Vagina (tissue), 2 donors: ENCODE measurements around the gene BRI3. TPM values are rescaled to one million over a fixed set of nuclear protein-coding genes. Genes with fewer than 3 reads are reported as not detected.

Experiments used
- DNase-seq, 2 donors: peaks; one replicate each; pipeline ENCODE4 v3.0.0-alpha.2; 2017; ENCODE audit errors: extremely low spot score in 2 of 2
- H3K27ac ChIP-seq: fragments of 200-600 bp; sonication (generic); one replicate; pipeline ENCODE4 v1.5.1; 2019
- H3K27me3 ChIP-seq: fragments of 200-600 bp; sonication (generic); one replicate; pipeline ENCODE4 v1.5.1; 2019
- H3K36me3 ChIP-seq, 2 donors: fragments of 200-600 bp; sonication (generic); one replicate each; pipeline ENCODE4 v1.5.1; 2017 to 2019
- H3K4me1 ChIP-seq: fragments of 200-600 bp; sonication (generic); one replicate; pipeline ENCODE4 v1.5.1; 2019
- H3K4me3 ChIP-seq, 2 donors: fragments of 200-600 bp; sonication (generic); 1 replicate in 1 of 2; 2 replicates in 1 of 2; pipeline ENCODE4 v1.5.1; 2016 to 2019
- H3K9me3 ChIP-seq: fragments of 200-600 bp; sonication (generic); one replicate; pipeline ENCODE4 v1.5.1; 2019
- POLR2A ChIP-seq, 2 donors: fragments of 450-650 bp; IDR thresholded peaks; one replicate each; pipeline ENCODE4 v1.6.1; 2017; ENCODE audit warnings: antibody characterized with exemption in 2 of 2, mild to moderate bottlenecking in 2 of 2, moderate library complexity in 2 of 2
- POLR2AphosphoS5 ChIP-seq, 2 donors: sonication (generic); formaldehyde crosslinking; IDR thresholded peaks; one replicate each; pipeline ENCODE4 v1.9.0; 2017; ENCODE audit warnings: antibody characterized with exemption in 2 of 2, mild to moderate bottlenecking in 2 of 2, low read depth in 1 of 2; ENCODE audit not compliant: insufficient read depth in 1 of 2
- intact Hi-C: fragments of 100-400 bp; cut with DNase I; formaldehyde crosslinking; loops from one replicate; pipeline ENCODE4 v1.15.1; 2023
- total RNA-seq: library from RNA; depleted of rRNA; stranded (reverse); fragments of >200 nt; gene quantifications from one replicate; pipeline ENCODE4 v1.2.3, GENCODE V29; 2016
- TF ChIP-seq, protein P1 (sequence below), 3 experiments: fragments of 450-650 bp in 2 of 3; fragments of 200-600 bp in 1 of 3; sonication (generic) in 1 of 3; IDR thresholded peaks; one replicate each; pipeline ENCODE4 v1.5.1; 2017 to 2019; ENCODE audit warnings: antibody characterized with exemption in 3 of 3, mild to moderate bottlenecking in 2 of 3, moderate library complexity in 2 of 3

Gene BRI3
- total RNA-seq, 1 donor from 2014 or later, result 68.5 TPM

DNA sequence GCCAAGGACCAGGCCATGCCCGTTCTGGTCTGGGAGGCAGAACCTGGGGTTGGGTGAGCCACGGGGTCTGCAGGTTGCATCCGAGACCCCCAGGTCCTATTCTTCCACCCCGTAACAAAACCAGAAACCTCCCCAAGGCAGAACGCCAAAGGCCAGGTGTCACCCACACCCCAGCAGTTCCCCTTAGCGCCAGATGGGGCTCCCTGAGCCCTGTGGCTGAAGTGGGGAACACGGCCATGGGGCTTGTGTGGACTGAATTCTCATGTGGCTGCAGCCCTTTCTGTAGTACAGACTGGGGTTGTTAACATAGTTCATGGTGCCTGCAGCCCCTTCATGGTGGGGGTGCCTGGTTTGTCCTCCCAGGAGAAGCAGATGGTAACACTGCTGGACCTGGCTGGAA, 10.2 kb downstream of the BRI3 start:
- TF ChIP-seq, protein P1, sequence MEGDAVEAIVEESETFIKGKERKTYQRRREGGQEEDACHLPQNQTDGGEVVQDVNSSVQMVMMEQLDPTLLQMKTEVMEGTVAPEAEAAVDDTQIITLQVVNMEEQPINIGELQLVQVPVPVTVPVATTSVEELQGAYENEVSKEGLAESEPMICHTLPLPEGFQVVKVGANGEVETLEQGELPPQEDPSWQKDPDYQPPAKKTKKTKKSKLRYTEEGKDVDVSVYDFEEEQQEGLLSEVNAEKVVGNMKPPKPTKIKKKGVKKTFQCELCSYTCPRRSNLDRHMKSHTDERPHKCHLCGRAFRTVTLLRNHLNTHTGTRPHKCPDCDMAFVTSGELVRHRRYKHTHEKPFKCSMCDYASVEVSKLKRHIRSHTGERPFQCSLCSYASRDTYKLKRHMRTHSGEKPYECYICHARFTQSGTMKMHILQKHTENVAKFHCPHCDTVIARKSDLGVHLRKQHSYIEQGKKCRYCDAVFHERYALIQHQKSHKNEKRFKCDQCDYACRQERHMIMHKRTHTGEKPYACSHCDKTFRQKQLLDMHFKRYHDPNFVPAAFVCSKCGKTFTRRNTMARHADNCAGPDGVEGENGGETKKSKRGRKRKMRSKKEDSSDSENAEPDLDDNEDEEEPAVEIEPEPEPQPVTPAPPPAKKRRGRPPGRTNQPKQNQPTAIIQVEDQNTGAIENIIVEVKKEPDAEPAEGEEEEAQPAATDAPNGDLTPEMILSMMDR (IDR thresholded peaks at IDR 0.05), result no peak
- TF ChIP-seq POLR2A (IDR thresholded peaks at IDR 0.05) (no peak), POLR2AphosphoS5 (IDR thresholded peaks at IDR 0.05; ENCODE audit: insufficient read depth in 1 of 2, low read depth in 1 of 2) (no peak)
- no peak overlapping the region for H3K27ac ChIP-seq
- DNase-seq, result no peak
- H3K4me1 ChIP-seq, result peaks cover 48% of the 10 kb centered on the region
- no peaks in the 10 kb centered on the region for H3K27me3 ChIP-seq
- no peaks in the 10 kb centered on the region for H3K9me3 ChIP-seq
- intact Hi-C loops, result no loop called here
- no peak overlapping the region for H3K4me3 ChIP-seq
- H3K36me3 ChIP-seq, result peaks cover 0 to 29% of the 10 kb centered on the region in 2 donors

- Histone ChIP-seq H3K27ac (no peak overlapping the region), H3K4me3 (no peak overlapping the region), H3K36me3 (peaks cover 0 to 29% of the 10 kb centered on the region in 2 donors), H3K9me3 (no peaks in the 10 kb centered on the region), H3K4me1 (peaks cover 32% of the 10 kb centered on the region), H3K27me3 (no peaks in the 10 kb centered on the region)
- TF ChIP-seq POLR2AphosphoS5 (IDR thresholded peaks at IDR 0.05; ENCODE audit: insufficient read depth in 1 of 2, low read depth in 1 of 2), result no peak
- TF ChIP-seq POLR2A (IDR thresholded peaks at IDR 0.05), result no peak
- TF ChIP-seq, protein P1 (IDR thresholded peaks at IDR 0.05), result no peak
- DNase-seq, result no peak
- intact Hi-C loops, result no loop called here
These were observed 11.8 kb downstream of the BRI3 start for GRCh38 chr7:98293265-98293664.

- Histone ChIP-seq H3K27me3 (no peaks in the 10 kb centered on the region), H3K4me3 (no peak overlapping the region), H3K36me3 (peaks cover 0 to 29% of the 10 kb centered on the region in 2 donors), H3K27ac (no peak overlapping the region), H3K9me3 (no peaks in the 10 kb centered on the region), H3K4me1 (peaks cover 27% of the 10 kb centered on the region)
- no peak for DNase-seq
- TF ChIP-seq, protein P1 (IDR thresholded peaks at IDR 0.05), result no peak
- no peak for TF ChIP-seq POLR2AphosphoS5 (IDR thresholded peaks at IDR 0.05; ENCODE audit: insufficient read depth in 1 of 2, low read depth in 1 of 2)
- no peak for TF ChIP-seq POLR2A (IDR thresholded peaks at IDR 0.05)
- intact Hi-C loops, result no loop called here
These were observed 12.3 kb downstream of the BRI3 start for GRCh38 chr7:98293746-98294145.

GRCh38 chr7:98294326-98294725, 12.8 kb downstream of the BRI3 start:
- Histone ChIP-seq H3K4me1 (peaks cover 22% of the 10 kb centered on the region), H3K27me3 (no peaks in the 10 kb centered on the region), H3K36me3 (peaks cover 0 to 29% of the 10 kb centered on the region in 2 donors), H3K27ac (no peak overlapping the region), H3K4me3 (no peak overlapping the region), H3K9me3 (no peaks in the 10 kb centered on the region)
- DNase-seq, result no peak
- intact Hi-C loops, result no loop called here
- no peak for TF ChIP-seq POLR2AphosphoS5 (IDR thresholded peaks at IDR 0.05; ENCODE audit: insufficient read depth in 1 of 2, low read depth in 1 of 2)
- no peak for TF ChIP-seq POLR2A (IDR thresholded peaks at IDR 0.05)
- TF ChIP-seq, protein P1 (IDR thresholded peaks at IDR 0.05), result no peak

- intact Hi-C loops, result no loop called here
- Histone ChIP-seq H3K4me3 (no peak overlapping the region), H3K4me1 (peaks cover 19% of the 10 kb centered on the region), H3K27ac (peak overlapping the region; percentile 41), H3K27me3 (no peaks in the 10 kb centered on the region), H3K9me3 (no peaks in the 10 kb centered on the region), H3K36me3 (peaks cover 0 to 29% of the 10 kb centered on the region in 2 donors)
- no peak for DNase-seq
- no peak for TF ChIP-seq POLR2A (IDR thresholded peaks at IDR 0.05)
- TF ChIP-seq, protein P1 (IDR thresholded peaks at IDR 0.05), result peak; percentile 16 to 46 (median 18)
- no peak for TF ChIP-seq POLR2AphosphoS5 (IDR thresholded peaks at IDR 0.05; ENCODE audit: insufficient read depth in 1 of 2, low read depth in 1 of 2)
These were observed 13.4 kb downstream of the BRI3 start for GRCh38 chr7:98294798-98295382.
